ENCODE measurements around the gene AKAIN1.

DNA sequence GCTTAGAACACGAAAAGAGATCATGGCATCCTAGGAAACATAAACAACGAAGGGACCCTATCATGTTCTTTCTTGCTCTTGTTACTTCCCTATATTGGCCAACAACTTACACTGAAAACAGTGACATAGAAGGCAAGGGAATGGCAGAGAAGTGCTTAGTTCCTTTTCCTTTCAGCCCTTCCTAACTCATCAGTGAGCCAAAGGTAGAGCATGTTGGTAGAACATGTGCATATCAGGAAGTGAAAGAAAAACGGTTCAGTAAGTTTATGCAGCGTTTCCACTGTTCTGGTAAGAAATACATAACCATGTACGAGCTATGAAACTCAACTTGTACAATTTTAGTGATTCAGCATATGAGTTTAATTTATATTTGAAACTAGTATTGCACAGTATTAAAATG, 21.7 kb downstream of the AKAIN1 start:
- TF ChIP-seq, protein P1, sequence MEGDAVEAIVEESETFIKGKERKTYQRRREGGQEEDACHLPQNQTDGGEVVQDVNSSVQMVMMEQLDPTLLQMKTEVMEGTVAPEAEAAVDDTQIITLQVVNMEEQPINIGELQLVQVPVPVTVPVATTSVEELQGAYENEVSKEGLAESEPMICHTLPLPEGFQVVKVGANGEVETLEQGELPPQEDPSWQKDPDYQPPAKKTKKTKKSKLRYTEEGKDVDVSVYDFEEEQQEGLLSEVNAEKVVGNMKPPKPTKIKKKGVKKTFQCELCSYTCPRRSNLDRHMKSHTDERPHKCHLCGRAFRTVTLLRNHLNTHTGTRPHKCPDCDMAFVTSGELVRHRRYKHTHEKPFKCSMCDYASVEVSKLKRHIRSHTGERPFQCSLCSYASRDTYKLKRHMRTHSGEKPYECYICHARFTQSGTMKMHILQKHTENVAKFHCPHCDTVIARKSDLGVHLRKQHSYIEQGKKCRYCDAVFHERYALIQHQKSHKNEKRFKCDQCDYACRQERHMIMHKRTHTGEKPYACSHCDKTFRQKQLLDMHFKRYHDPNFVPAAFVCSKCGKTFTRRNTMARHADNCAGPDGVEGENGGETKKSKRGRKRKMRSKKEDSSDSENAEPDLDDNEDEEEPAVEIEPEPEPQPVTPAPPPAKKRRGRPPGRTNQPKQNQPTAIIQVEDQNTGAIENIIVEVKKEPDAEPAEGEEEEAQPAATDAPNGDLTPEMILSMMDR (IDR thresholded peaks at IDR 0.05; ENCODE audit: low read length) = no peak
- TF ChIP-seq EZH2 (IDR thresholded peaks at IDR 0.05; ENCODE audit: borderline replicate concordance, low read length) = no peak
